Liver (tissue), 9 donors: Measurements from ENCODE around the gene SORCS2. TPM values are rescaled to one million over a fixed set of nuclear protein-coding genes. Genes with fewer than 3 reads are reported as not detected.

ENCODE experiments used
- DNase-seq: peaks from one replicate; pipeline ENCODE4 v3.0.0-alpha.2; 2017; ENCODE audit warnings: low spot score
- H3K27ac ChIP-seq, 2 donors: one replicate each; pipeline ENCODE4 v1.7.0; 2013; ENCODE audit warnings: inconsistent platforms in 2 of 2, low read length in 2 of 2, control low read depth in 1 of 2, low read depth in 1 of 2, mild to moderate bottlenecking in 1 of 2
- H3K27me3 ChIP-seq, 4 donors: one replicate each; pipeline versions ENCODE4 v1.6.1 to v1.7.0; 2013; ENCODE audit warnings: low read length in 3 of 4, inconsistent platforms in 1 of 4, mild to moderate bottlenecking in 1 of 4, moderate library complexity in 1 of 4; ENCODE audit not compliant: control insufficient read depth in 4 of 4, insufficient read depth in 4 of 4
- H3K36me3 ChIP-seq, 4 donors: one replicate each; pipeline versions ENCODE4 v1.6.1 to v1.7.0; 2013; ENCODE audit warnings: low read length in 3 of 4, mild to moderate bottlenecking in 3 of 4, low read depth in 1 of 4, moderate library complexity in 1 of 4; ENCODE audit not compliant: control insufficient read depth in 4 of 4, insufficient read depth in 3 of 4
- H3K4me1 ChIP-seq, 4 donors: one replicate each; pipeline versions ENCODE4 v1.6.1 to v1.7.0; 2013; ENCODE audit warnings: low read length in 3 of 4, mild to moderate bottlenecking in 3 of 4, moderate library complexity in 1 of 4; ENCODE audit not compliant: control insufficient read depth in 4 of 4, insufficient read depth in 4 of 4
- H3K4me3 ChIP-seq, 3 donors: one replicate each; pipeline versions ENCODE4 v1.6.1 to v1.7.0; 2013; ENCODE audit warnings: low read length in 3 of 3, control low read depth in 1 of 3, low read depth in 1 of 3, mild to moderate bottlenecking in 1 of 3
- H3K9ac ChIP-seq, 2 donors: one replicate each; pipeline ENCODE4 v1.7.0; 2013; ENCODE audit warnings: low read length in 2 of 2, mild to moderate bottlenecking in 2 of 2, moderate library complexity in 2 of 2, control low read depth in 1 of 2, low read depth in 1 of 2
- H3K9me3 ChIP-seq, 4 donors: one replicate each; pipeline versions ENCODE4 v1.6.1 to v1.7.0; 2013; ENCODE audit warnings: low read length in 3 of 4; ENCODE audit not compliant: control insufficient read depth in 4 of 4
- CTCF ChIP-seq: fragments of 150-350 bp; IDR thresholded peaks from 2 replicates; pipeline ENCODE4 v1.5.1; 2017; ENCODE audit warnings: improper control_type of control experiment, low read depth, low read length; ENCODE audit not compliant: missing input control
- EGR1 ChIP-seq, 2 donors: IDR thresholded peaks; 2 replicates each; pipeline ENCODE4 v1.6.1; 2016 to 2018; ENCODE audit warnings: antibody characterized with exemption in 2 of 2, low read depth in 2 of 2
- FOXA1 ChIP-seq: IDR thresholded peaks from 2 replicates; pipeline ENCODE4 v1.6.1; 2016; ENCODE audit warnings: antibody characterized with exemption
- FOXA2 ChIP-seq: IDR thresholded peaks from 2 replicates; pipeline ENCODE4 v1.6.1; 2016; ENCODE audit warnings: antibody characterized with exemption
- GABPA ChIP-seq, 2 donors: IDR thresholded peaks in 1 of 2; conservative IDR thresholded peaks in 1 of 2; 2 replicates each; pipeline ENCODE4 v1.6.1; 2016; ENCODE audit warnings: antibody characterized with exemption in 2 of 2, mild to moderate bottlenecking in 1 of 2, moderate library complexity in 1 of 2
- HNF4A ChIP-seq, 2 donors: conservative IDR thresholded peaks; 2 replicates each; pipeline ENCODE4 v1.6.1; 2016; ENCODE audit warnings: antibody characterized with exemption in 2 of 2, mild to moderate bottlenecking in 2 of 2
- HNF4G ChIP-seq: IDR thresholded peaks from 2 replicates; pipeline ENCODE4 v1.6.1; 2016; ENCODE audit warnings: antibody characterized with exemption
- JUND ChIP-seq, 2 donors: IDR thresholded peaks; 2 replicates each; pipeline ENCODE4 v1.6.1; 2016; ENCODE audit warnings: antibody characterized with exemption in 2 of 2
- NR2F2 ChIP-seq: IDR thresholded peaks from 2 replicates; pipeline ENCODE4 v1.6.1; 2016; ENCODE audit warnings: antibody characterized with exemption
- RAD21 ChIP-seq, 2 donors: IDR thresholded peaks; 2 replicates each; pipeline ENCODE4 v1.6.1; 2016; ENCODE audit warnings: antibody characterized with exemption in 2 of 2, mild to moderate bottlenecking in 2 of 2
- REST ChIP-seq: IDR thresholded peaks from 2 replicates; pipeline ENCODE4 v1.6.1; 2016; ENCODE audit warnings: antibody characterized with exemption, mild to moderate bottlenecking
- RXRA ChIP-seq, 2 donors: IDR thresholded peaks; 2 replicates each; pipeline ENCODE4 v1.6.1; 2017 to 2018; ENCODE audit warnings: antibody characterized with exemption in 2 of 2, mild to moderate bottlenecking in 1 of 2
- SP1 ChIP-seq: IDR thresholded peaks from 2 replicates; pipeline ENCODE4 v1.6.1; 2018; ENCODE audit warnings: antibody characterized with exemption, mild to moderate bottlenecking
- TAF1 ChIP-seq: conservative IDR thresholded peaks from 2 replicates; pipeline ENCODE4 v1.6.1; 2016; ENCODE audit warnings: antibody characterized with exemption, mild to moderate bottlenecking
- YY1 ChIP-seq: IDR thresholded peaks from 2 replicates; pipeline ENCODE4 v1.6.1; 2016; ENCODE audit warnings: antibody characterized with exemption, mild to moderate bottlenecking
- WGBS: extraction: QIAGEN DNeasy Blood & Tissue Kit; methylation state at CpG from one replicate; pipeline ENCODE4 v1.1.7; 2013; 5-methylcytosine and 5-hydroxymethylcytosine counted together
- polyA plus RNA-seq, 2 donors: library from polyadenylated mRNA; stranded (reverse) in 1 of 2; unstranded in 1 of 2; fragments of 200-250 nt in 1 of 2; fragments of >200 nt in 1 of 2; fragmentation: Nextera tagmentation in 1 of 2; extraction: Ambion mirVana in 1 of 2; gene quantifications; one replicate each; pipeline versions ENCODE4 v1.2.1 to v1.2.3, GENCODE V29; 2013 to 2015
- total RNA-seq, 2 donors: library from RNA; depleted of rRNA; stranded (reverse); fragments of >200 nt; gene quantifications; one replicate each; pipeline ENCODE4 v1.2.3, GENCODE V29; 2014
- TF ChIP-seq, protein P1 (sequence below): IDR thresholded peaks from 2 replicates; pipeline ENCODE4 v1.6.1; 2016; ENCODE audit warnings: antibody characterized with exemption
- TF ChIP-seq, protein P2 (sequence below): IDR thresholded peaks from 2 replicates; pipeline ENCODE4 v1.6.1; 2016; ENCODE audit warnings: antibody characterized with exemption
- TF ChIP-seq, protein P3 (sequence below): IDR thresholded peaks from 2 replicates; pipeline ENCODE4 v1.6.1; 2016; ENCODE audit warnings: antibody characterized with exemption
- donor health status: healthy.
- donor health status: healthy.
- donor health status: healthy.
- donor health status: healthy.
- donor health status: healthy.

SORCS2 gene
- total and polyA plus RNA-seq, 4 donors: 0.10 to 1.4 (median 0.92) TPM

DNA sequence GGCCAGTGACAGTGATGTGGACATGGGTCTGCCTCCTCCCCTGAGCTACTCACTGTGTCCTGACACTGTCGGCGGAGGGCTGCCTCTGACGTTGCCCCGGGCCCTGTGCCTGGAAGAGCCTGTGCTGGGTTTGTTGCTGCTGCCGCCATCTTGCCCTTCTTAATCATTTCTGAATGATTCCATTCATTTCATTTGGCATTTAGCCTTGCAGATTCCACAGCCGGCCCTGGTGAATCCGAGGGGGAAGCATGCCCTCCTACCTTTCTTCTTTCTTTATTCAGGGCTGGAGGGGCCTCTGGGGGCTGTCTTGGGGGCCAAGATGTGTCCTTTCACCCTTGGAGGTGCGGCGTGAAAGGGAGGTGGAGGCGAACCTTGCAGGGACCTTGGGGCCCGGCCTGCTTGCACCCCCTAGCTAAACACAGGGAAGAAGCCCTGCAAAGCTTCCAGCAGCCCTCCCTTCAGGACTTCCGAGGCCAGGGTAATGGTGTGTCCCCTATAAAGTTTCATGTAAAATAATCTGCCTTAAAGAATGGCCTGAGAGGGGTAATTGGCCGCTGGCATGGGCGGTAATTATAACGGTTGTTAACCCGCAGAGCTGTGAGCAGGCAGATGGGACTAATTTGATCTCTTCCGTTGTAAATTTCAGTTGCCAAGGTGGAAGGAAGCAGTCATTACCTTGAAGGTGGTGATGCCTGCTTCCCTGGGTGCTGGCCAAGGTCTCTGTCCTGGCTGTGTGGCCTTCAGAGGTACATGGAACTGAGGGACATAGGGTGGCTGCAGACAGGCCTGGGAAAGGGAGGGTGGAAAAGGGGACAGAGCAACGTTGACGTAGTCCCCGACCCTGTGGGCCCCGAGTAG lies 150.1 kb downstream of the SORCS2 start:
- no peaks in the 10 kb centered on the region for H3K9me3 ChIP-seq
- DNase-seq: no peak
- H3K36me3 ChIP-seq: no peaks in the 10 kb centered on the region
- 94% methylated on average over 21 of the region's 21 CpGs for WGBS
- no peaks in the 10 kb centered on the region for H3K27me3 ChIP-seq
- no peaks in the 10 kb centered on the region for H3K4me1 ChIP-seq
- no peak for TF ChIP-seq CTCF
- TF ChIP-seq GABPA (IDR thresholded peaks at IDR 0.05 in 1 of 2, conservative IDR thresholded peaks at IDR 0.05 in 1 of 2): no peak
- TF ChIP-seq SP1: no peak
- no peak overlapping the region for H3K27ac ChIP-seq
- no peak overlapping the region for H3K4me3 ChIP-seq
- no peak overlapping the region for H3K9ac ChIP-seq

GRCh38 chr4:7343081-7343655 lies 150.8 kb downstream of the SORCS2 start:
- Histone ChIP-seq H3K27ac (no peak overlapping the region), H3K9me3 (no peaks in the 10 kb centered on the region), H3K4me1 (no peaks in the 10 kb centered on the region), H3K4me3 (no peak overlapping the region), H3K36me3 (no peaks in the 10 kb centered on the region), H3K27me3 (no peaks in the 10 kb centered on the region), H3K9ac (no peak overlapping the region)
- DNase-seq: no peak
- 92% methylated on average over 19 of the region's 19 CpGs for WGBS
- TF ChIP-seq EGR1 (IDR thresholded peaks at IDR 0.05; ENCODE audit: low read depth in 2 of 2) (no peak), HNF4A (conservative IDR thresholded peaks at IDR 0.05) (no peak), YY1 (no peak), TAF1 (no peak), NR2F2 (no peak), GABPA (IDR thresholded peaks at IDR 0.05 in 1 of 2, conservative IDR thresholded peaks at IDR 0.05 in 1 of 2) (no peak), FOXA1 (no peak), RXRA (IDR thresholded peaks at IDR 0.05) (no peak), RAD21 (IDR thresholded peaks at IDR 0.05) (no peak), HNF4G (no peak), CTCF (no peak), REST (no peak), FOXA2 (no peak), JUND (IDR thresholded peaks at IDR 0.05) (no peak)
- TF ChIP-seq, protein P1, sequence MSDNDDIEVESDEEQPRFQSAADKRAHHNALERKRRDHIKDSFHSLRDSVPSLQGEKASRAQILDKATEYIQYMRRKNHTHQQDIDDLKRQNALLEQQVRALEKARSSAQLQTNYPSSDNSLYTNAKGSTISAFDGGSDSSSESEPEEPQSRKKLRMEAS: no peak
- TF ChIP-seq, protein P2, sequence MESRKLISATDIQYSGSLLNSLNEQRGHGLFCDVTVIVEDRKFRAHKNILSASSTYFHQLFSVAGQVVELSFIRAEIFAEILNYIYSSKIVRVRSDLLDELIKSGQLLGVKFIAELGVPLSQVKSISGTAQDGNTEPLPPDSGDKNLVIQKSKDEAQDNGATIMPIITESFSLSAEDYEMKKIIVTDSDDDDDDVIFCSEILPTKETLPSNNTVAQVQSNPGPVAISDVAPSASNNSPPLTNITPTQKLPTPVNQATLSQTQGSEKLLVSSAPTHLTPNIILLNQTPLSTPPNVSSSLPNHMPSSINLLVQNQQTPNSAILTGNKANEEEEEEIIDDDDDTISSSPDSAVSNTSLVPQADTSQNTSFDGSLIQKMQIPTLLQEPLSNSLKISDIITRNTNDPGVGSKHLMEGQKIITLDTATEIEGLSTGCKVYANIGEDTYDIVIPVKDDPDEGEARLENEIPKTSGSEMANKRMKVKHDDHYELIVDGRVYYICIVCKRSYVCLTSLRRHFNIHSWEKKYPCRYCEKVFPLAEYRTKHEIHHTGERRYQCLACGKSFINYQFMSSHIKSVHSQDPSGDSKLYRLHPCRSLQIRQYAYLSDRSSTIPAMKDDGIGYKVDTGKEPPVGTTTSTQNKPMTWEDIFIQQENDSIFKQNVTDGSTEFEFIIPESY: no peak
- TF ChIP-seq, protein P3, sequence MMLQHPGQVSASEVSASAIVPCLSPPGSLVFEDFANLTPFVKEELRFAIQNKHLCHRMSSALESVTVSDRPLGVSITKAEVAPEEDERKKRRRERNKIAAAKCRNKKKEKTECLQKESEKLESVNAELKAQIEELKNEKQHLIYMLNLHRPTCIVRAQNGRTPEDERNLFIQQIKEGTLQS: no peak
